GM21576 (cell line): Measurements from ENCODE around the gene IL1RL1.

ENCODE experiments used
- ATAC-seq: cut with Tn5 transposase; IDR thresholded peaks from one replicate; pipeline ENCODE4 v1.9.1; 2021; ENCODE audit warnings: mild to moderate bottlenecking, moderate library complexity; ENCODE audit not compliant: unreplicated experiment

IL1RL1 gene

GRCh38 chr2:102310964-102311640, at the start of gene IL1RL1:
Gene IL1RL1, plus strand, starts transcription at chr2:102311563. Its CDS starts 26,702 bp downstream, at chr2:102338265.
- ATAC-seq = no peak

GRCh38 chr2:102262216-102263129, 48.9 kb upstream of the IL1RL1 start:
- no peak for ATAC-seq

GRCh38 chr2:102264952-102265351, 46.4 kb upstream of the IL1RL1 start:
- ATAC-seq = no peak

- no peak for ATAC-seq
Observed at GRCh38 chr2:102266204-102266603, 45.2 kb upstream of the IL1RL1 start.

GRCh38 chr2:102267774-102268173, 43.6 kb upstream of the IL1RL1 start:
- ATAC-seq = no peak

- no peak for ATAC-seq
Observed at GRCh38 chr2:102268510-102269199, 42.7 kb upstream of the IL1RL1 start.

GRCh38 chr2:102269200-102269524, 42.2 kb upstream of the IL1RL1 start:
- ATAC-seq = no peak

GRCh38 chr2:102271844-102272243, 39.5 kb upstream of the IL1RL1 start:
- ATAC-seq = no peak

- ATAC-seq = no peak
Observed at GRCh38 chr2:102273619-102274211, 37.6 kb upstream of the IL1RL1 start.

- ATAC-seq = no peak
Observed at GRCh38 chr2:102276549-102277201, 34.7 kb upstream of the IL1RL1 start.

GRCh38 chr2:102277202-102277700, 34.1 kb upstream of the IL1RL1 start:
- ATAC-seq = no peak

GRCh38 chr2:102278720-102279390, 32.5 kb upstream of the IL1RL1 start:
- no peak for ATAC-seq

GRCh38 chr2:102279391-102279735, 32.0 kb upstream of the IL1RL1 start:
- ATAC-seq = no peak

- no peak for ATAC-seq
Observed at GRCh38 chr2:102282678-102283091, 28.7 kb upstream of the IL1RL1 start.

GRCh38 chr2:102283996-102284395, 27.4 kb upstream of the IL1RL1 start:
- no peak for ATAC-seq

GRCh38 chr2:102284611-102285010, 26.8 kb upstream of the IL1RL1 start:
- no peak for ATAC-seq

GRCh38 chr2:102285368-102285767, 26.0 kb upstream of the IL1RL1 start:
- ATAC-seq = no peak

GRCh38 chr2:102286041-102286440, 25.3 kb upstream of the IL1RL1 start:
- ATAC-seq = no peak

- ATAC-seq = no peak
Observed at GRCh38 chr2:102289129-102289528, 22.2 kb upstream of the IL1RL1 start.

- ATAC-seq = no peak
Observed at GRCh38 chr2:102290594-102290993, 20.8 kb upstream of the IL1RL1 start.
